Endothelial cell of umbilical vein (primary cell): ENCODE data around the gene CELF5. TPM values are rescaled to one million over a fixed set of nuclear protein-coding genes. Genes with fewer than 3 reads are reported as not detected.

Experiments
- BruUV-seq: library from RNA; stranded (reverse); fragments of 400-500 nt; replicated peaks from 2 replicates; lab custom pipeline; 2021; lab: Mats Ljungman, UMichigan
- CTCF ChIA-PET: fragments of 300-600, 350-600 bp; sonication (Branson Sonifier 250); formaldehyde crosslinking; loops from one replicate; lab custom pipeline; 2021; ENCODE audit warnings: antibody characterized with exemption, inconsistent platforms; lab: Charles Lee
- POLR2A ChIA-PET: fragments of 300-600, 350-600 bp; sonication (Branson Sonifier 250); formaldehyde crosslinking; loops from one replicate; lab custom pipeline; 2021; ENCODE audit warnings: antibody characterized with exemption, inconsistent platforms; lab: Charles Lee
- DNase-seq: peaks from one replicate; pipeline ENCODE4 v3.0.0-alpha.2; 2011; ENCODE audit warnings: low read depth, low spot score
- FAIRE-seq: peaks from 2 replicates; lab custom pipeline; 2011; peaks lifted over from hg19 to GRCh38; lab: Jason Lieb, UNC
- H2AFZ ChIP-seq: 2 replicates; pipeline ENCODE4 v1.6.0; 2012; ENCODE audit warnings: low read depth, low read length, control low read depth, inconsistent platforms
- H3K27ac ChIP-seq: 2 replicates; pipeline ENCODE4 v1.5.1; 2011; ENCODE audit warnings: low read depth, mild to moderate bottlenecking, control low read depth, low read length, moderate library complexity; ENCODE audit not compliant: insufficient read depth
- H3K27me3 ChIP-seq, 2 experiments: 2 replicates each; pipeline versions ENCODE4 v1.6.0 to v1.6.1; 2011; ENCODE audit warnings: low read length in 2 of 2, mixed read lengths in 1 of 2; ENCODE audit not compliant: control insufficient read depth in 2 of 2, insufficient read depth in 2 of 2
- H3K36me3 ChIP-seq, 2 experiments: 2 replicates in 1 of 2; 3 replicates in 1 of 2; pipeline ENCODE4 v1.5.1; 2011; ENCODE audit warnings: low read length in 2 of 2, mild to moderate bottlenecking in 1 of 2, moderate library complexity in 1 of 2; ENCODE audit not compliant: control insufficient read depth in 2 of 2, insufficient read depth in 2 of 2; ENCODE audit errors: extremely low read depth in 1 of 2
- H3K4me1 ChIP-seq: 3 replicates; pipeline ENCODE4 v1.5.1; 2011; ENCODE audit warnings: mild to moderate bottlenecking, low read length; ENCODE audit not compliant: control insufficient read depth, insufficient read depth; ENCODE audit errors: extremely low read depth
- H3K4me2 ChIP-seq: 2 replicates; pipeline ENCODE4 v1.6.1; 2011; ENCODE audit warnings: low read length, control low read depth, mixed read lengths; ENCODE audit not compliant: insufficient read depth
- H3K4me3 ChIP-seq, 3 experiments: fragments of 200-600 bp in 1 of 3; sonication (generic), shearing (Covaris generic) in 1 of 3; replicated peaks in 1 of 3; 2 replicates each; pipeline ENCODE4 v1.5.1; 2011 to 2016; ENCODE audit warnings: control low read depth in 3 of 3, low read length in 3 of 3, mild to moderate bottlenecking in 2 of 3, inconsistent platforms in 1 of 3, low read depth in 1 of 3, moderate library complexity in 1 of 3; ENCODE audit not compliant: insufficient read depth in 1 of 3
- H3K79me2 ChIP-seq: 2 replicates; pipeline ENCODE4 v1.6.0; 2012; ENCODE audit warnings: low read length, inconsistent platforms; ENCODE audit not compliant: control insufficient read depth, insufficient read depth
- H3K9ac ChIP-seq: replicated peaks from 2 replicates; pipeline ENCODE3; 2011; ENCODE audit warnings: low read length, control low read depth; ENCODE audit not compliant: insufficient read depth; ENCODE audit errors: extremely low read depth
- H3K9me1 ChIP-seq: replicated peaks from 3 replicates; pipeline ENCODE4 v1.6.0; 2011; ENCODE audit warnings: mild to moderate bottlenecking, low read length; ENCODE audit not compliant: control insufficient read depth, insufficient read depth; ENCODE audit errors: extremely low read depth
- H3K9me3 ChIP-seq: replicated peaks from 2 replicates; pipeline ENCODE4 v1.5.1; 2012; ENCODE audit warnings: low read length, inconsistent platforms; ENCODE audit not compliant: control insufficient read depth, insufficient read depth
- H4K20me1 ChIP-seq: replicated peaks from 2 replicates; pipeline ENCODE3; 2011; ENCODE audit warnings: mild to moderate bottlenecking, low read length; ENCODE audit not compliant: control insufficient read depth, insufficient read depth; ENCODE audit errors: extremely low read depth
- EZH2 ChIP-seq: IDR thresholded peaks from 2 replicates; pipeline ENCODE4 v1.6.1; 2012; ENCODE audit warnings: borderline replicate concordance, low read depth, mild to moderate bottlenecking, moderate library complexity, low read length, inconsistent platforms; ENCODE audit not compliant: severe bottlenecking
- FOS ChIP-seq: IDR thresholded peaks from 2 replicates; pipeline ENCODE4 v1.6.1; 2011; ENCODE audit warnings: mild to moderate bottlenecking, low read length, moderate library complexity, borderline replicate concordance; ENCODE audit not compliant: insufficient read depth
- GATA2 ChIP-seq: IDR thresholded peaks from 2 replicates; pipeline ENCODE4 v1.7.0; 2011; ENCODE audit warnings: low read depth, mild to moderate bottlenecking, moderate library complexity, mixed read lengths, low read length; ENCODE audit not compliant: insufficient read length, insufficient read depth
- JUN ChIP-seq: IDR thresholded peaks from 2 replicates; pipeline ENCODE4 v1.6.1; 2011; ENCODE audit warnings: borderline replicate concordance, low read depth; ENCODE audit not compliant: insufficient read length, insufficient read depth
- MYC ChIP-seq: IDR thresholded peaks from one replicate; pipeline ENCODE4 v1.6.1; 2011; ENCODE audit warnings: mild to moderate bottlenecking, low read depth, low read length
- POLR2A ChIP-seq: IDR thresholded peaks from 2 replicates; pipeline ENCODE4 v1.6.1; 2012; ENCODE audit warnings: low read depth, mild to moderate bottlenecking, control low read depth, low read length
- POLR2AphosphoS5 ChIP-seq: IDR thresholded peaks from 2 replicates; pipeline ENCODE4 v1.6.1; 2012; ENCODE audit warnings: low read depth, mild to moderate bottlenecking, control low read depth, low read length, moderate library complexity; ENCODE audit not compliant: insufficient read depth
- dilution Hi-C: fragments of 300-500 bp; cut with MboI; formaldehyde crosslinking; loops from one replicate; pipeline ENCODE4 v1.15.0; 2019; ENCODE audit warnings: low sequenced_read_pairs; ENCODE audit not compliant: extremely low pct_ligation_motif_present
- intact Hi-C: fragments of 100-400 bp; cut with micrococcal nuclease; formaldehyde crosslinking; loops from one replicate; pipeline ENCODE4 v1.10.0; 2022
- polyA plus RNA-seq, 4 experiments: library from polyadenylated mRNA; depleted of rRNA in 3 of 4; stranded (reverse) in 3 of 4; unstranded in 1 of 4; fragments of >200 nt; gene quantifications; 2 replicates each; pipeline versions ENCODE4 v1.2.1 to v1.2.3, GENCODE V29; 2011 to 2012; ENCODE audit warnings: missing spikeins in 1 of 4
- total RNA-seq: library from RNA; stranded (reverse); gene quantifications from 2 replicates; pipeline ENCODE4 v1.2.3, GENCODE V29; 2021
- TF ChIP-seq, protein P1 (sequence below): IDR thresholded peaks from 2 replicates; pipeline ENCODE4 v1.6.1; 2011; ENCODE audit not compliant: insufficient read depth, insufficient read length
- TF ChIP-seq, protein P2 (sequence below), 2 donors: IDR thresholded peaks; 1 replicate in 1 of 2; 2 replicates in 1 of 2; pipeline ENCODE4 v1.5.1; 2011; ENCODE audit warnings: low read length in 2 of 2, mild to moderate bottlenecking in 2 of 2, moderate library complexity in 2 of 2, control low read depth in 1 of 2, inconsistent platforms in 1 of 2, low read depth in 1 of 2; ENCODE audit not compliant: insufficient read depth in 1 of 2; ENCODE audit errors: extremely low read depth in 1 of 2

CELF5 gene
- total and polyA plus RNA-seq, 2 donors (not counting 3 experiments of a cell fraction or from before 2014, with no cell fraction given) = not detected

DNA sequence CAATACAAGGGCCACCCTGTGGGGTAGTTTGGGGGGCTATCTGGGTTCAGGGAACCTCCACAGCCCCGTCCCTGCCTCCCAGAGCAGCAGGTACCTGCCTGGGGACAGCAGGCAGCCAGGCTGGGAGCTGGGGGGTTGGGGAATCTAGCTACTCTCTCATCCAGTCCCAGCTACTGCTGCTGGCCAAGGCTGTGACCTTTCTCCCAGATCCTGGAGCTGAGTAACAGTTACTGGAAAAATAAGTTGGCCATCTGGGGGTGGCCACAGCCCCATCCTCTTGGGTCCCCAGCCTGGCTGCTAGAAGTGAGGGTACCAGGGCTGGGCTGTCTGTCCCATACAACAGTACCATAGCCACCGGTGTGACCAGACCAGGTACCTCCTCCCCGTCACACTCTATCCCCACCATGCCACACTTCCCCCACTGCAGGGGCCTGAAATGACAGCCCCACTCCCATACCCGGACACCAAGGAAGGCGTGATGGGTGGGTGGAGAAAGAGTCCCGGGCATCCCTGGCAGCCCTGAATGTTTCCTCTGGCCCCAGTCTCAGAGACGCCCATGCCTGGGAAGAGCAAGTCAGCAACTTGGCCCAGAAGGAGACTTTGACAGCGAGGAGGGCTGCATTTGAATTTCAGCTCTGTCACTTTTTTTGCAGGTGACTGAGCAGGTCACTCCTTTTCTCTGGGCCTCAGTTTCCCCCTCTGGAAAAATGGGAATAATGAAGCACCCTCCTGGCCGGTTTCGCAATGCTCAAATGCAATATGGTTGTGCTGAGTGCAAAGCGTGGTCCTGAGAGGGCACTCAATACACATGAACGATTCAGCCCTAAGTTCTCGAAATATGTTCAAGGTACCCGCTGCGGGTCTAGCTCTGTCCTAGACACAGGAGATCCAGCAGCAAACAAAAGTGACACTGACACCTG lies 111.2 kb downstream of the CELF5 start:
- no peak overlapping the region for H3K4me2 ChIP-seq
- intact Hi-C loops (no loop called here), dilution Hi-C loops (no loop called here)
- DNase-seq (no peak), FAIRE-seq (no peak)
- H3K27ac ChIP-seq = no peak overlapping the region
- no peaks in the 10 kb centered on the region for H3K27me3 ChIP-seq
- no peak overlapping the region for H3K4me3 ChIP-seq
- H3K36me3 ChIP-seq = no peaks in the 10 kb centered on the region
- H3K9me3 ChIP-seq = peaks cover 2% of the 10 kb centered on the region
- BruUV-seq = no TSS peak
- CTCF ChIA-PET = interaction anchor here (1.0 to 3.2 kb wide), 6 partner anchors 12 to 149 kb away, joined by 3 to 16 read pairs (median 6); no protein-coding TSS in a partner anchor
- POLR2A ChIA-PET = no interaction called here
- H3K79me2 ChIP-seq = no peaks in the 10 kb centered on the region
- no peaks in the 10 kb centered on the region for H3K9me1 ChIP-seq
- no peaks in the 10 kb centered on the region for H3K4me1 ChIP-seq
- TF ChIP-seq GATA2 (no peak), POLR2AphosphoS5 (no peak), POLR2A (no peak), MYC (no peak), EZH2 (no peak), JUN (no peak), FOS (no peak)
- TF ChIP-seq, protein P1, sequence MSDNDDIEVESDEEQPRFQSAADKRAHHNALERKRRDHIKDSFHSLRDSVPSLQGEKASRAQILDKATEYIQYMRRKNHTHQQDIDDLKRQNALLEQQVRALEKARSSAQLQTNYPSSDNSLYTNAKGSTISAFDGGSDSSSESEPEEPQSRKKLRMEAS = no peak
- TF ChIP-seq, protein P2, sequence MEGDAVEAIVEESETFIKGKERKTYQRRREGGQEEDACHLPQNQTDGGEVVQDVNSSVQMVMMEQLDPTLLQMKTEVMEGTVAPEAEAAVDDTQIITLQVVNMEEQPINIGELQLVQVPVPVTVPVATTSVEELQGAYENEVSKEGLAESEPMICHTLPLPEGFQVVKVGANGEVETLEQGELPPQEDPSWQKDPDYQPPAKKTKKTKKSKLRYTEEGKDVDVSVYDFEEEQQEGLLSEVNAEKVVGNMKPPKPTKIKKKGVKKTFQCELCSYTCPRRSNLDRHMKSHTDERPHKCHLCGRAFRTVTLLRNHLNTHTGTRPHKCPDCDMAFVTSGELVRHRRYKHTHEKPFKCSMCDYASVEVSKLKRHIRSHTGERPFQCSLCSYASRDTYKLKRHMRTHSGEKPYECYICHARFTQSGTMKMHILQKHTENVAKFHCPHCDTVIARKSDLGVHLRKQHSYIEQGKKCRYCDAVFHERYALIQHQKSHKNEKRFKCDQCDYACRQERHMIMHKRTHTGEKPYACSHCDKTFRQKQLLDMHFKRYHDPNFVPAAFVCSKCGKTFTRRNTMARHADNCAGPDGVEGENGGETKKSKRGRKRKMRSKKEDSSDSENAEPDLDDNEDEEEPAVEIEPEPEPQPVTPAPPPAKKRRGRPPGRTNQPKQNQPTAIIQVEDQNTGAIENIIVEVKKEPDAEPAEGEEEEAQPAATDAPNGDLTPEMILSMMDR (IDR thresholded peaks at IDR 0.05; ENCODE audit: extremely low read depth in 1 of 2, insufficient read depth in 1 of 2, low read depth in 1 of 2, low read length in 2 of 2) = no peak
- no peak overlapping the region for H3K9ac ChIP-seq
- no peaks in the 10 kb centered on the region for H4K20me1 ChIP-seq
- no peak overlapping the region for H2AFZ ChIP-seq
